Stimulated activated CD4-positive, alpha-beta T cell treated with anti-CD3 and anti-CD28 coated beads, Interleukin-12 subunit alpha, Interleukin-12 subunit beta, amount 100 ng/mL, for 4 hours (primary cell): ENCODE measurements around the gene TROAP.

Experiments
- DNase-seq: peaks from one replicate; pipeline ENCODE4 v3.0.0-alpha.2; 2020

The TROAP gene

DNA sequence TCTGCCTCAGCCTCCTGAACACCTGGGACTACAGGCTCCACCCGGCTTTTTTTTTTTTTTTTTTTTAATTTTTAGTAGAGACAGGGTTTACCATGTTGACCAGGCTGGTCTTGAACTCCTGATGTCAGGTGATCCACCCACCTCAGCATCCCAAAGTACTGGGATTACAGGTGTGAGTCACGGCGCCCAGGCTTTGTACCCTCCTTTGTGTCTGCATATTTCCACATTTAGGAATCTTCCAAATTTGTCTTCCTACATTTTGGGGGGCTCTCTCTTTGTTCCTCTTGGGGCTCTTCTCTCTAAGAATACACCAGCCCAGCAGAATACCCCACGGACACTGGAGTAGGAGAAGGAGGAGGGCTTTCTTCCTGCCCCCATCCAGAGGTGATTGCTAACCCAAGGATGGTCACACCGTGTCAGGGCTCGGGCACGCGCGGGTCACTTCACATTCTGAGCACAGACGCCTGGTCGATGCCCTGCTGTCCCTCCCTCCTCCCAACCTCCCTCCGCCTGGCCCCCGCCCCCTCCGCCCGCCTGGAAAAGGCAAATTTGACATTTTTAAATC, 21.5 kb downstream of the TROAP start:
- DNase-seq: no peak

DNA sequence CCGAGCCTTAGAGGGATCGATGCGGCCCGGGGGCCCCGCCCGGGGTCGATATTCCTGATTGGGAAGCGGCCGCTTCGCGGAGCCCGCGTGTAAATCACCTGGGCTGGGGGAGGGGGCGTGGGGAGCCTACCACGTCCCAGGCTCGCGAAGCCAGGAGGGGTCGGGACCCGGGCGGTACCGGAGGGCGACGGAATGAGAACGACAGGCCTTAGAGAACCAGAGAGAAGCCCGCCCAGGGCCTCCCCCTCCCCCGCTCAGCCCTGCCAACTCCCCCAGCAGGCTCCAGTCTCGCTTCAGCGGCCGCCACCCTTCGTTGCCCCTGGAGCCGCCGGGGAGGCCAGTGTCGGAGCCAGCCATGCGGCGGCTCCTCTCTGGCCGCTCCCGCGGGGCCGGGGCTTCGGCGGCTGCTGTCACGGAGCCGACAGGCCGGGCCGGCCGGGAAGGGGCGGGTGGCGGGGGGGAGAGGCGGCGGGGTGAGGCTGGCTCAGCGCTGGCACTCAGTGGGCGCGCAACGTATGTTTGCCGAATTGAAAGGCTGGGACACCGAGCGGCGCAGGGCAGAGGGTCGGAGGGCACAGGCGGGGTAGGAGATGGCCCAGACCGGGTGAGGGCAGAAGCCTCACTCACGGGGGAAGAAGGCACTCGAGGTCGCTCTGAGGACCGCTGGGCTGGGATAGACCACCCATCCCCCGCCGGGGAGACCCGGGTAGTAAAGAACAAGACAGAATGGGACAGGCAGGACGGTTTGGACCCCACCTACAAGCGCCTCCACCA, 22.2 kb downstream of the TROAP start:
- no peak for DNase-seq

DNA sequence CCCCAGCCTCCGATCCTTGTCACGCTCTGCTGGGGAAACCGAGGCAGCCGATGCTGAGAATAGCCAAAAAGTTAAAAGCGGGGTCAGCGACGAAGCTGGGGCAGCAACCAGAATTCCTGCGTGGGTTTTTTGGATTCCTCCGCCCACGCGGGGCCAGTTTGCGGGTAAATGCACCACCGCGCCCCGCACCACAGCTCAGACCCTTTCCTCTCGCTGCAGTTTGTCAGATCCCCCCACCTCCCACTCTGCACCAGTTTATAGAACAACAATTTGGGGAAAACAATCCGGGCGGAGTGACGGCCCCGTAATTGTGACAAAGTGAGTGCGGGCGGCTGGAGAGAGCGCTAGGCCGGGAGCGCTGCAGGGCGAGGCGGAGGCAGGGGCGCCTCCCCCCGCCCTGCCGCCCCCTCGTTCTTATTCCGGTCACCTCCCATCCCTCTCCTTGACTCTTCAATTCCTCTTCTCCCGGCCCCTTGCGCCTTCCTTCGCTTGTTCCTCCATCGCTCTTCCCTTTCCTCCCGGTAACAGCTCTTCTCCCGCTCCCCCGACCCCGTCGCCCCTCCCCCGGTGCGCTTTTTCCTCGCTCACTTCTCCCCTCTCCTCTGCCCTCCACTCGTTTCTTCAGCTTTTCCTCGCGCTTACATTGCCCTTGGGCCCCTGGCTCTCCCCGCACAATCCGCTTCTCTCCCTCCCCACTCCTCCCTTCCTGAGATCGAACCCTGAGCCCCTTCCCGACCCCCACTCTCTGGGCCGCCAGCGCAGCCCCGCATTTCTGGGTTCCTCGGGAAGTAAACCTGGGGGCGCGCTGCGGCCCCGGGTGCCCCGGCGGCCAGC, 23.0 kb downstream of the TROAP start:
- no peak for DNase-seq

DNA sequence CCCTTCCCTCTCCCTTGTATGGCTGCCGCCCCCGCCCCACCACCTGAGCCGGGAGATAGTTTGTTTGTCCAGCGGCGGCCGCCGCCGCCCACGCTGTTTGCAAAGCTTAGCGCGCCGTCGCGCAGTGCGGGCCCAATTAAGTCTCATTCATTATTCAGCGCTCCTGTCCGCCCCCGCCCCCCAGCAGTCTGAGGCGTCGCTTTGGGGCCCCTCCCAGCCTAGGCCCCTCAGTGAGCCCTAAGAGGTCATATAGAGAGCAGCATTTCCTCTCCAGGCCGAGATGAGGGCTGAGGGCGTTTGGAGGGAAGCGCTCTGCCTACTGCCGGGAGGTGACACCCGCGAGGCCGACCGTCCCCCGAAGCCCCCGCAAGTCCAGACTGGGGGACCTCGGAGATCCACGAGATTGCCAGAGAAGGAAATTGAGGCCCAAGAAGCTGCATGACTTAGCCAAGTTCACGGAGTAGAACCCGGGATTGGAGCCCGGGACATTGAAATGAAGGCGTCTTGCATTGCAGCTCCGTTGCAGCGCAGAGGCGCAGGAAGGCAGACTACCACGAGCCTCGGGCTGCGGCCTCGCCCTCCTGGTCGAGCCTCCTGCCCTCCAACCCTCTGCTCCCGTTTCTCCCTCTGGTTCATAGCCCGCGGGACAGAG, 23.7 kb downstream of the TROAP start, which contains the start of gene DNAJC22:
TSS of gene DNAJC22 (plus strand) at position 230 of the 652 bp plus-strand sequence. CDS start 1,985 bp downstream, outside the sequence.
- no peak for DNase-seq

DNA sequence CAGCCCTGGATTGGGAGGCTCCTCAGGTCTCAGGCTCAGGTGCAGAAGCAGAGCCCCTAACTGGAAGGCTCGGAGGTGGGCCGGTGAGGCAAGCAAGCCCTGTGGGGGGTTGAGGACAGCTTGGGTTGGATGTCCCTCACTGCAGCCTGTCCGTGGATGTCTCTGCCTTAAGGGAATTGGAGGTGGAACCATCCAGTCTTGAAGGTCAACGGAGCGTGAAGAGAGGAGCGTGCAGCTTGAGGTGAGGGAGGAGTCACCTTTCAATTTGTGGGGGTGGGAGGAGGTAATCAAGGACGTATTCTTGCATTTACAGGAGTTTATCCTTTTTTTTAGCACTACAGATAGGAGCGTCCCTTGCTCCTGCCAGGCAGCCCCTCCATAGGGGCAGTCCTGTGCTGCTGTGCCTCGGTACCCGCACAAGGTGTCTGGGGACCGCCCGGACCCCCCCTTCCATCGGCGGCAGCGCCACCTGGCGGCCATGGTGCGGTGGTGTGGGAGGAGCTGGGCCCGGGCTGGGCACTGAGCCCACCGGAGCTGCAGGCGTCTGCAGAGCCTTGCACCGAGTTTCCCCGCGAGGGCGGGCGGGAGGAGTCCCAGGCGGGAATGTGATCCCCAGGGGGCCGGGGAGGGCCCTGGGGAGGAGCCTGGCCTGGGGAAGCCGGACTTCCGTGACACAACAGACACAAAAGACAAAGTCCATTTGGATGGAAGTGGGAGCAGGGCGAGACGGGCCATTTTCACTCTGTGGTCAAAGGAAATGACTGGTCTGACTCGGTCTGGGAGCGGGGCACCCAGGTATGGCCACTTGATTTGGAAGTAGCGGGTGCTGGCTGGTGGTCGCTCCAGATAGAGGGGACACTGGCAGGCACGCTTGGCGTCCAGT, 24.5 kb downstream of the TROAP start:
- DNase-seq: peak; percentile 74

DNA sequence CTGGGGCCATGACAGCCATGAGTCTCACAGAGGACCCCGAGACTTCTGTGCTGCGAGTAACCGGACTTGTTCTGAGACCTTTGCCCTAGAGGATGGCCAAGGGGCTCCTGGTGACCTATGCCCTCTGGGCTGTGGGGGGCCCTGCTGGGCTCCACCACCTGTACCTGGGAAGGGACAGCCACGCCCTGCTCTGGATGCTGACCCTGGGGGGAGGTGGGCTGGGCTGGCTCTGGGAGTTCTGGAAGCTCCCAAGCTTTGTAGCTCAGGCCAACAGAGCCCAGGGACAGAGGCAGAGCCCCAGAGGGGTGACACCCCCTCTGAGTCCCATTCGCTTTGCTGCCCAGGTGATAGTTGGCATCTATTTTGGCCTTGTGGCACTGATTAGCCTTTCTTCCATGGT, 25.7 kb downstream of the TROAP start:
- DNase-seq: no peak

DNA sequence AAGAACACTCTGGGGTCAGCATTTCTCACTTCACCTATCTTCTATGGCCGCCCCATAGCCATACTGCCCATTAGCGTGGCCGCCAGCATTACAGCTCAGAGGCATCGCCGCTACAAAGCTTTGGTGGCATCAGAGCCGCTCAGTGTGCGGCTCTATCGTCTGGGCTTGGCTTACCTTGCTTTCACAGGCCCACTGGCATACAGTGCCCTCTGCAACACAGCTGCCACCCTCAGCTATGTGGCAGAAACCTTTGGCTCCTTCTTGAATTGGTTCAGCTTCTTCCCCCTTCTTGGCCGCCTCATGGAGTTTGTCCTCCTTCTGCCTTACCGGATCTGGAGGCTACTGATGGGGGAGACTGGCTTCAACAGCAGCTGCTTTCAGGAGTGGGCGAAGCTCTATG, 26.2 kb downstream of the TROAP start:
- DNase-seq: no peak

DNA sequence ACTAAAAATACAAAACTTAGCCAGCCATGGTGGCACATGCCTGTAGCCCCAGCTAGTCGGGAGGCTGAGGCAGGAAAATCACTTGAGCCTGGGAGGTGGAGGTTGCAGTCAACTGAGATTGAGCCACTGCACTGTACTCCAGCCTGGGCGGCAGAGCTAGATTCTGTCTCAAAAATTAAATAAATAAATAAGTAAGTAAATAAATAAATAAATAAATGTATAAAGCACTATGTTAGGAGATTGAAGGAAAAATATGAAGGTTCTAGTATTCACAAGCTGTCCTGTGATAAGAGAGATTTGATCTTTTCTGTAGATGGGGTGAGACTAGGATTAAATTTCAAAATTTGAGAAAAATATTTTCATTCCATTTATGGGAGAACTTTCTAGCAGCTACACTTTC, 29.3 kb downstream of the TROAP start:
- DNase-seq: no peak

DNA sequence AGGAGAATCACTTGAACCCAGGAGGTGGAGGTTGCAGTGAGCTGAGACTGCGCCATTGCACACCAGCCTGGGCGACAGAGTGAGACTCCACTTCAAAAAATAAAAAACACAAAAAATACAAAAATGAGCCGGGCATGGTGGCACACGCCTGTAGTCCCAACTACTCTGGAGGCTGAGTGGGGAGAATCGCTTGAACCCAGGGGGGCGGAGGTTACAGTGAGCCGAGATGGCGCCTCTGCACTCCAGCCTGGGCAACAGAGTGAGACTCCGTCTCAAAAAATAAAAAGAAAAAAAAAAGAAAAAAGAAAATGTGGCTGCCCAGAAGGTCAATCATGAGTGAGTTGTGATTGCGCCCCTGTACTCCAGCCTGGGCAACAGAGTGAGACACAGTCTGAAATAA, 32.9 kb downstream of the TROAP start:
- DNase-seq: no peak

DNA sequence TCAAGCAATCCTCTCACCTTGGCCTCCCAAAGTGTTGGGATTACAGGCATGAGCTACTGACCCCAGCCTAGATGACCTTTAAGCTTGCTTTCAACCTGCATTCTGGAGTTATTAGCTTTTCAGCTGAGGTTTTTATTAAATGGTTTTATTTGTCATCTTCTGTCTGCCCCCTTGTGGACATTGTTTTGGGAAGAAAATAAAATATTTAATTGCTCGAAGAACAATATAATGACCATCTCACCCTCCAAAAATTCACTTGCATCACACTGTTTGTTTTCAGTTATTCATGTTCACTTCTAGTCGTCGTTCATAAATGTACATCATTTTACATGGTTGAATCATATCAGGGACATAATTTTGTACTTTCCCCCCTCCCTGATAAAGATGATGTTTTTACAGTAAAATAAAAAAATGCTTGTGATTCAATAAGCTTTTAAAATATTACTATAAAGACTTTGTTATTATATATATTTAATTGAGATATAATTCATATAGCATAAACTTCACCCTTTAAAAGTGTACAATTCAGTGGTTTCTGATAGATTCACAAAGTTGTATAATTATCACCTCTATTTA, 34.1 kb downstream of the TROAP start:
- no peak for DNase-seq

DNA sequence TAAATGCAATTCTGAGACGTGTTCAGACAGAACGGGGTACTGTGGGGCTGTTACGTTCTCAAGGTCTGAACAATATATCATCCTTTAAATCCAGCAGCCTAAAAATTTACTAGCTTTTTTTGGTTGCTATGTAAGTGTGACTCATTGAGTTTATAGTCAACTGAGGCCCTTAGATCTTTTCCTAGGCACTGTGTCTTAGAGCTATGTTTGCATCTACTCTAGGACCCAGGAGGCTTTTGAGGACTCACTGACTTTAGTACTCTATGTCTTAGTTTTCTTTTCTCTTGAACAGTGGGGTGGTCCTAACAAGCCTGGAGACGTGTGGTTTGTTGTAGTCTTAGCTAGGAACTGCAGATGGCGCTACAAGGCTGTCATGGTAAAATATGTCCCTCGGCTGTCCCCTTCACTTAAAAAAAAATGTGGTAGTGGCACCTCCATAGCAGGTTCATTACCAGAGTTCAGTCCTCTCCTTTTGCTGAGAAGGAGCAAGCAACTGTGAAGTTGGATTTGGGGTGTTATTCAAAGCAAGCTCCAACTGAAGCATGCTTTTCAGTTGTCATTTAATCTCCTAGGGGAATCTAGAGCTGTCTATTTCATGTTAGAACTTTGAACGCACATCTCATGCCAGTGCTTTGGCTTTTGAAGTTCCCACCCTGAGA, 35.6 kb downstream of the TROAP start:
- no peak for DNase-seq

DNA sequence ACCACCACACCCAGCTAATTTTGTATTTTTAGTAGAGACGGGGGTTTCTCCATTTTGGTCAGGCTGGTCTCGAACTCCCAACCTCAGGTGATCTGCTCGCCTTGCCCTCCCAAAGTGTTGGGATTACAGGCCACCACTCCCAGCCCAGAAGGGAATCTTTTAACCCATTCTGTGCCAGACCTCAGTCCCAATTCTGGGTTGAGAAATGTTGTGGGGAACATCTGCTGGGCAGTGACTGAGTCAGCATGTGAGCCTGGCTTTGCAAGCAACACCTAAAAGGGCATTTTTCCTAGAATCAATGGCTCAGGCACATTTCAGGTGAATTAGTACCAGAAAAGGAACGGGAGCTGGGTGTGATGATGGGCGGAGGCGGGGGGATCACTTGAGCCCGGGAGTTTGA, 36.6 kb downstream of the TROAP start:
- DNase-seq: no peak

DNA sequence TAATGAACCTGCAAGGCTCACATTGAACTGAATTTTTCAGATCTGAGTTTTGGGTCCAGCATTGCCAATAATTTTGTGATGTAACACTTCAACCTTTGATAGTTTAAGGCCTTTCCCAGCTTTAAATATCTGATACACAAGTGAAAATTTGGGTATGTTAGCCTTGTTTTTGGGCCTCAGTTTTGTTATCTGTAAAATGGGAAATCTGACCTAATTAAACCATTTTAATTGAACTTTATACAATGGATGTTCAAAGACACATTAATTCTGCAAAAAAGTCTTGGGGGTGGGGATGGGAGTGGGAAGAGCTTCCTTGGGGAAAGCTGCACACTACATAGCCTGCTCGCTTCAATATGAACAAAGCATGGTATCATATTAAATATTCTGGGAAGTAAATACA, 39.0 kb downstream of the TROAP start:
- DNase-seq: no peak

DNA sequence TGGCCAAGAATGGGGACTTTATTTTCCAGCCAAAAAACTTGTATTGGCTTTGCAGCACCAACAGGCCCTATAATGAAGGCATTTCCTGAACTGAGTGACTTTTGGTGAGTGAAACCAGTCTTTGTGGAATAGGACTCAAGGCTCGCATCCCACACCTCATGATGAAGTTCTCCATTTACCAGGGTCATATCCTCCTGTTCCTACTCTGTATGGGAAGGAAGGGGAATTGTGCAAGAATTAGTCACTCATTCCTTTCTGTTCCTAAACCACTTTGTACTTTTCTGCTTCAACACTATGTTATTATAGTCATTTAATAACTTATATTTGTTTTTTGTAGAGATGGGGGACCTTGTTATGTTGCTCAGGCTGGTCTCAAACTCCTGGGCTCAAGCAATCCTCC, 41.9 kb downstream of the TROAP start:
- DNase-seq: no peak

DNA sequence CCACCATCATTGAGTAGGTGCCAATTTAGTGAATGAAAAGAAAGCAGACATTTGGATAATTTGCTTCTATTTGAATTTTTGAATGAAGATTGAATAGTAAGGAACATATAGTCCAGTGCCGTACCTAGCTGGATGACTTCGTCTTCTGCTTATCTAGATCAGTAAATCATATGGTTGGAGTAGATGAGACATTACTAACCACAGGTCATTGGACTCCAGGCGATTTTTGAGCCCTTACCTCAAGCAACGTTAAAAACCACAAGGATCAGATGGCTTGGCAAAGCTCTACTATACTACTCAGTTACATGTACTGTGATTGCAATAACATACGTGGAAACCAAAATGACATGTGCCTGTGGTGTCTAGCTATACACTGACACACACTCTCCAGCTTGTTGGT, 42.5 kb downstream of the TROAP start:
- DNase-seq: no peak

DNA sequence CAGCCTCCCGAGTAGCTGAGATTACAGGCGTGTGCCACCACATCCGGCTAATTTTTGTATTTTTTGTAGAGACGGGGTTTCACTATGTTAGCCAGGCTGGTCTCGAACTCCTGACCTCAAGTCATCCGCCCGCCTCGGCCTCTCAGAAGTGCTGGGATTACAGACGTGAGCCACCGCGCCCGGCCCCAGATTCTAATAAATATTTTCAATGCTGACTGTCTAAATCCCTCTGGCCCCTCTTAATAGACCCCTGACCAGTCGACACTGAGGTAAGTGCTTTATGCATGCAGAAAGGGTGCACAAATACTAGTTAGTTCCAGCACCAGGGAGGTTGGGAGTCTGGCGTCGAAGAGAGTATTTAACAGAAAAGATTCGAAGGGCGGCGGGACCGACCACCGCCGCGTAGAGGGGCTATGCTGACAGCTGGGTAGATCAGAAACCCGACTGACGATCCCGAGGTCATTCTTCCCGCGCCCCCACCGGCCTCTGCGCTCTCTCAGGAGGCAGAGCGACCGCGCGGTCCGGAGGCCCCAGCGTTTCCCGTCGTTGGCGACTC, 43.1 kb downstream of the TROAP start:
- DNase-seq: no peak

DNA sequence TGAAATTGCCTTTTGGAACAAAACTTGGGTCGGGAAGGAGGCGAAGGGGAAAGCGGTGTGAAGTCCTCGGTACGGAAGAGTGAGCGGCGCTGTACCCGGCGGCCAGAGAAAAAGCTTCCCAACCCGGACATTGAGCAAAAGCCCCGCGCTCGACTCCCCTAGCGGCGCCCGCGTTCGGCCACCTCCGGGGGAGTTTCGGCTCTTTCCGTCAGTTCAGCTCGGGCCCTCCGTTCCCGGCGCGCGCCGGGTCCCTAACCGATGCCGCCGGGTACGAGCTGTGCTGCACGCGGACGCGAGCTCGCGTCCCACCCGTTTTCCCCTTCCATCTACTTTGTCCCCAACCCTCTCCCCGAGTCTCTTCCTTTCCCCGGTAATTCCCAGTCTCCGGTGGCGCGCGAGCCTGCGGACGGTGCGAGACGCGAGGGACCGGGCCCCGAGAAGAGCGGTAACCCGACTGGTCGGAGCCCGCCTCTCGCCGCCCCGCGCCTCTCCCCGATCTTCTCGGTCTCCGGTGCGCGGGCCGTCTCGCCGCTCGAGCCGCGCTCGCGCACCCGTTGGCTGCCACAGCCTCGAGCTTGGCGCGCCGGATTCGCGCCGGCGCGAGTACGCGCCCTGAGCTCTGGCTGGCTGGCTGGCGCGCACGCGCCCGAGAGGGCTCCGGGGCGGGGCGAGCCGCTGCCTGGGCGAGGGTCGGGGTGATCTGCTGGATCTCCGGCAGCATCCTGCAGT, 43.8 kb downstream of the TROAP start:
- DNase-seq: peak; percentile 84

DNA sequence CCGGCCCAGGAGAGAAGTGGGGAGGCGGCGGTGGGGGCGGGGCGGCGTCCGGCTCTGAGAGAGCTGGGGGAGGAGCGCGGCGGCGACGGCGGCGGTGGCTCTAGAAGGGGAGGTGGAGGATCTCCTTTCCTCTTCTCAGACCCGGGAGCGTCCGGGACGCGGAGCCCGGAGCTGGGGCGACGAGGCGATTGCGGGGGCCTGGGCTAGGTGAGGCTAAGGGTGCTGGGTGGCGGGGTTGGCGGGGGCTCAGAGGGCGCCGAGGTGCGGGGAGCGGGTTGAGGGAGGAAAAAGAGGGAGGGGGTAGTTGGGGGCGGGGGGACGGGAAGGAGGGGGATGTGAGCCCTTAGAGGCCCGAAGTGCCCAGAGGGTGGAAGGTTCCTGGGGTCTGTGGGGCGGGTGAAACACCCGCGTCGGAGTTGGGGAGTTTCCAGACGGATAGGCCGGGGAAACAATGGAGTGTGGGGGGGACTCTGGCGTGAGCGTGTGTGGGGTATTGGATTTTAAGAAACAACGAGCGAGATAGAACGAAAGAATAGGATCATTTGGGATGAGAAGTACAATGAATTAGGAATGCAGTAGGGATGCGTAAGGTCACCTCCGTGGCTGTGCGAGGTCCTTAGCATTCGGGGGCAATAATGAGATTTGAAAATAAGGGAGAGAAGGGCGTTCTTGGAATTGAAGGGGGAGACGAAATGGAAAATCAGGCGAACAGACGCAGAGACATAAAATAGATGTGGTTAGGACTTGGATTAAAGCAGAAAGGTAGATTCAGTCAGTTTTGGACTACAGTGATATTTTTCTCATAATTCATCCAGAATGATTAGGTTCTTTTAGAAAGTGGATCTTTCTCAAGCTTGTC, 44.6 kb downstream of the TROAP start, which contains the start of gene SPATS2:
TSS of gene SPATS2 (plus strand) at position 82 of the 859 bp plus-strand sequence. CDS start 93,551 bp downstream, outside the sequence.
- no peak for DNase-seq

DNA sequence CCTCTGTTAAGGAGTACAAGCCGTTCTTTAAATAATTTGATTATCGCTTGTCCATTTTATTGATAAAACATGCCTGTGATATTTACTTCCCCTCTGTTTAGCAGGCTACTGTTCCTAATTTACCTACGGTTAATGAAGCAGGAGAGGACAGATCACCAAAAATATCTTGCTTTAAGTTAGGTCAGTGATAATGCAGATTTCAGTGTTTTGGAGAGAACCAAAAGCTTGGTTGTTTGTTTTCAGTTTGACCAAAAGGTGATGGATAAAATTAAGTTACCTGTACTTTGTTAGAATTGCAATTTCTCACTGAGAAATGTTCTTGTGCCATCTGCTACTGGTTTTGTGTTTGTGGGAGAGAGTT, 45.2 kb downstream of the TROAP start:
- no peak for DNase-seq
